ENCODE measurements around the gene PF4V1. TPM values are rescaled to one million over a fixed set of nuclear protein-coding genes. Genes with fewer than 3 reads are reported as not detected.

Gene PF4V1
- polyA plus RNA-seq, 1 experiment, result 0.20 TPM

- Histone ChIP-seq H3K27me3 (ENCODE audit: control insufficient read depth, insufficient read depth, low read length) (peaks cover 6% of the 10 kb centered on the region), H3K4me3 (ENCODE audit: low read depth, low read length) (peak overlapping the region; percentile 61), H3K9me3 (ENCODE audit: control insufficient read depth, insufficient read depth, low read length) (no peaks in the 10 kb centered on the region), H3K27ac (ENCODE audit: low read depth, low read length) (no peak overlapping the region)
- CTCF ChIA-PET, result interaction anchor here (1.0 kb wide), 1 partner anchor 266 kb away, joined by 3 read pairs; no protein-coding TSS in a partner anchor
- no peak for DNase-seq (ENCODE audit: low read depth, low spot score)
- no peak for TF ChIP-seq CTCF (IDR thresholded peaks at IDR 0.05; ENCODE audit: low read depth, low read length)
- POLR2A ChIA-PET, result interaction anchor here (1.1 kb wide), 1 partner anchor 9 kb away, joined by 3 read pairs; no protein-coding TSS in a partner anchor
These were observed 15.4 kb downstream of the PF4V1 start for GRCh38 chr4:73868206-73869129.

DNA sequence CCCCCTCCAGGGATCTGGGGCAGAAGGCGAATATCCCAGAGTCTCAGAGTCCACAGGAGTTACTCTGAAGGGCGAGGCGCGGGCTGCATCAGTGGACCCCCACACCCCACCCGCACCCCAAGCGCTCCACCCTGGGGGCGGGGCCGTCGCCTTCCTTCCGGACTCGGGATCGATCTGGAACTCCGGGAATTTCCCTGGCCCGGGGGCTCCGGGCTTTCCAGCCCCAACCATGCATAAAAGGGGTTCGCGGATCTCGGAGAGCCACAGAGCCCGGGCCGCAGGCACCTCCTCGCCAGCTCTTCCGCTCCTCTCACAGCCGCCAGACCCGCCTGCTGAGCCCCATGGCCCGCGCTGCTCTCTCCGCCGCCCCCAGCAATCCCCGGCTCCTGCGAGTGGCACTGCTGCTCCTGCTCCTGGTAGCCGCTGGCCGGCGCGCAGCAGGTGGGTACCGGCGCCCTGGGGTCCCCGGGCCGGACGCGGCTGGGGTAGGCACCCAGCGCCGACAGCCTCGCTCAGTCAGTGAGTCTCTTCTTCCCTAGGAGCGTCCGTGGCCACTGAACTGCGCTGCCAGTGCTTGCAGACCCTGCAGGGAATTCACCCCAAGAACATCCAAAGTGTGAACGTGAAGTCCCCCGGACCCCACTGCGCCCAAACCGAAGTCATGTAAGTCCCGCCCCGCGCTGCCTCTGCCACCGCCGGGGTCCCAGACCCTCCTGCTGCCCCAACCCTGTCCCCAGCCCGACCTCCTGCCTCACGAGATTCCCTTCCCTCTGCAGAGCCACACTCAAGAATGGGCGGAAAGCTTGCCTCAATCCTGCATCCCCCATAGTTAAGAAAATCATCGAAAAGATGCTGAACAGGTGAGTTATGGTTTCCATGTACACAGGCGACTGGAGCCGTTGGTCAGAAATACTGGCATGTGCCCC lies 16.3 kb downstream of the PF4V1 start, which contains the start of gene CXCL1:
Gene CXCL1 (plus strand): TSS at position 264 of the 926 bp plus-strand sequence. CDS start 78 bp downstream, at position 342.
- DNase-seq (ENCODE audit: low read depth, low spot score), result no peak
- no peak within 1 kb of the TSS for H3K27ac ChIP-seq (ENCODE audit: low read depth, low read length)
- ChIA-PET CTCF (interaction anchor here (1.0 kb wide), 1 partner anchor 265 kb away, joined by 3 read pairs; no protein-coding TSS in a partner anchor), POLR2A (interaction anchor here (1.1 kb wide), 1 partner anchor 10 kb away, joined by 3 read pairs; no protein-coding TSS in a partner anchor)
- peak within 1 kb of the TSS; percentile 61 for H3K4me3 ChIP-seq (ENCODE audit: low read depth, low read length)
- H3K27me3 ChIP-seq (ENCODE audit: control insufficient read depth, insufficient read depth, low read length), result peaks cover 10% of the 10 kb centered on the region
- H3K9me3 ChIP-seq (ENCODE audit: control insufficient read depth, insufficient read depth, low read length), result no peaks in the 10 kb centered on the region
- no peak for TF ChIP-seq CTCF (IDR thresholded peaks at IDR 0.05; ENCODE audit: low read depth, low read length)

- DNase-seq (ENCODE audit: low read depth, low spot score), result no peak
- H3K9me3 ChIP-seq (ENCODE audit: control insufficient read depth, insufficient read depth, low read length), result no peaks in the 10 kb centered on the region
- peak overlapping the region; percentile 21 for H3K4me3 ChIP-seq (ENCODE audit: low read depth, low read length)
- H3K27ac ChIP-seq (ENCODE audit: low read depth, low read length), result no peak overlapping the region
- ChIA-PET CTCF (no interaction called here), POLR2A (no interaction called here)
- H3K27me3 ChIP-seq (ENCODE audit: control insufficient read depth, insufficient read depth, low read length), result peaks cover 10% of the 10 kb centered on the region
- no peak for TF ChIP-seq CTCF (IDR thresholded peaks at IDR 0.05; ENCODE audit: low read depth, low read length)
These were observed 17.2 kb downstream of the PF4V1 start for GRCh38 chr4:73870260-73870659.

- Histone ChIP-seq H3K27ac (ENCODE audit: low read depth, low read length) (no peak overlapping the region), H3K4me3 (ENCODE audit: low read depth, low read length) (no peak overlapping the region), H3K27me3 (ENCODE audit: control insufficient read depth, insufficient read depth, low read length) (peaks cover 10% of the 10 kb centered on the region), H3K9me3 (ENCODE audit: control insufficient read depth, insufficient read depth, low read length) (no peaks in the 10 kb centered on the region)
- ChIA-PET CTCF (no interaction called here), POLR2A (no interaction called here)
- TF ChIP-seq CTCF (IDR thresholded peaks at IDR 0.05; ENCODE audit: low read depth, low read length), result no peak
- no peak for DNase-seq (ENCODE audit: low read depth, low spot score)
These were observed 17.7 kb downstream of the PF4V1 start for GRCh38 chr4:73870768-73871167.
